Endodermal cell (in vitro differentiated cells): ENCODE results near the gene PDE10A. TPM values are rescaled to one million over a fixed set of nuclear protein-coding genes. Genes with fewer than 3 reads are reported as not detected.
A peak's percentile ranks its signal among the peaks of the same experiment; 100 is the strongest.

Experiments
- DNase-seq: peaks from one replicate; pipeline ENCODE4 v3.0.0-alpha.2; 2017
- H3K27ac ChIP-seq: 2 replicates; pipeline ENCODE4 v1.5.1; 2013; ENCODE audit warnings: mild to moderate bottlenecking, low read depth, low read length, moderate library complexity
- H3K27me3 ChIP-seq: 2 replicates; pipeline ENCODE4 v1.6.1; 2013; ENCODE audit warnings: mild to moderate bottlenecking, low read length, moderate library complexity; ENCODE audit not compliant: insufficient read depth, control insufficient read depth, poor library complexity, severe bottlenecking
- H3K36me3 ChIP-seq: 2 replicates; pipeline ENCODE4 v1.7.0; 2013; ENCODE audit warnings: mild to moderate bottlenecking, low read length, moderate library complexity; ENCODE audit not compliant: control insufficient read depth, insufficient read depth
- H3K4me1 ChIP-seq: one replicate; pipeline ENCODE4 v1.7.0; 2013; ENCODE audit warnings: low read length; ENCODE audit not compliant: control insufficient read depth, insufficient read depth
- H3K4me3 ChIP-seq: 2 replicates; pipeline ENCODE4 v1.5.1; 2013; ENCODE audit warnings: mild to moderate bottlenecking, low read length, moderate library complexity
- H3K9ac ChIP-seq: 2 replicates; pipeline ENCODE4 v1.6.1; 2013; ENCODE audit warnings: mild to moderate bottlenecking, low read length, moderate library complexity; ENCODE audit not compliant: poor library complexity, severe bottlenecking; ENCODE audit errors: extremely low read depth
- H3K9me3 ChIP-seq: 2 replicates; pipeline ENCODE4 v1.6.1; 2013; ENCODE audit warnings: mild to moderate bottlenecking, low read length, moderate library complexity; ENCODE audit not compliant: control insufficient read depth
- H3K27ac Mint-ChIP-seq: 2 replicates; pipeline ENCODE4 v1.8.0; 2020; ENCODE audit warnings: mixed read lengths
- H3K27me3 Mint-ChIP-seq: 2 replicates; pipeline ENCODE4 v1.8.0; 2021; ENCODE audit warnings: mild to moderate bottlenecking, mixed read lengths; ENCODE audit not compliant: insufficient read depth
- H3K36me3 Mint-ChIP-seq: 2 replicates; pipeline ENCODE4 v1.8.0; 2020; ENCODE audit warnings: low read depth, mixed read lengths
- H3K4me1 Mint-ChIP-seq: 2 replicates; pipeline ENCODE4 v1.8.0; 2020; ENCODE audit warnings: mixed read lengths
- H3K4me3 Mint-ChIP-seq: 2 replicates; pipeline ENCODE4 v1.8.0; 2020; ENCODE audit warnings: mild to moderate bottlenecking, moderate library complexity, mixed read lengths
- H3K9me3 Mint-ChIP-seq: 2 replicates; pipeline ENCODE4 v1.8.0; 2020; ENCODE audit warnings: mild to moderate bottlenecking, mixed read lengths
- CTCF ChIP-seq: fragments of 200-600 bp; sonication (generic); conservative IDR thresholded peaks from 2 replicates; pipeline ENCODE4 v1.5.0; 2021; ENCODE audit warnings: antibody characterized with exemption, mild to moderate bottlenecking
- WGBS, 2 experiments: methylation state at CpG; one replicate each; pipeline versions ENCODE4 v1.1.5 to v1.1.7; 2013; ENCODE audit warnings: missing lambda C conversion rate in 2 of 2, mixed read lengths in 1 of 2; ENCODE audit not compliant: insufficient coverage in 1 of 2, insufficient read length in 1 of 2; 5-methylcytosine and 5-hydroxymethylcytosine counted together
- total RNA-seq, 2 donors: library from RNA; stranded (reverse); fragmentation: NEBNext Ultra II Directional in 1 of 2; extraction: Animal tissue kit (Norgen Biotek cat#: 25700) in 1 of 2; gene quantifications; 2 replicates in 1 of 2; 3 replicates in 1 of 2; pipeline ENCODE4 v1.2.1, GENCODE V29; 2021

PDE10A gene
- total RNA-seq, 2 donors from 2014 or later, result 22.8 to 27.8 TPM

GRCh38 chr6:165663377-165663735 is 315 bp upstream of the PDE10A start:
- Histone ChIP-seq H3K36me3 (peaks cover 8% of the 10 kb centered on the region), H3K9me3 (no peaks in the 10 kb centered on the region), H3K9ac (peak overlapping the region; percentile 0), H3K4me3 (peak overlapping the region; percentile 82), H3K27ac (no peak overlapping the region), H3K27me3 (peaks cover 44% of the 10 kb centered on the region), H3K4me1 (peaks cover 19% of the 10 kb centered on the region)
- 1% methylated on average over 19 to 22 of the region's 22 CpGs for WGBS, 2 experiments
- Mint-ChIP-seq H3K27ac (peak overlapping the region; percentile 81), H3K27me3 (peaks cover 65% of the 10 kb centered on the region), H3K9me3 (no peaks in the 10 kb centered on the region), H3K4me1 (peaks cover 32% of the 10 kb centered on the region), H3K4me3 (peak overlapping the region; percentile 72), H3K36me3 (peaks cover 2% of the 10 kb centered on the region)
- TF ChIP-seq CTCF, result no peak
- peak; percentile 82 for DNase-seq

- DNase-seq, result peak; percentile 87
- H3K4me3 Mint-ChIP-seq, result peak overlapping the region; percentile 72
- Histone ChIP-seq H3K4me1 (peaks cover 26% of the 10 kb centered on the region), H3K27ac (no peak overlapping the region), H3K9ac (peak overlapping the region; percentile 75), H3K9me3 (no peaks in the 10 kb centered on the region), H3K4me3 (peak overlapping the region; percentile 83), H3K27me3 (peaks cover 44% of the 10 kb centered on the region), H3K36me3 (peaks cover 8% of the 10 kb centered on the region)
- H3K27ac Mint-ChIP-seq, result no peak overlapping the region
- peaks cover 41% of the 10 kb centered on the region for H3K4me1 Mint-ChIP-seq
- no peak for TF ChIP-seq CTCF
- no peaks in the 10 kb centered on the region for H3K9me3 Mint-ChIP-seq
- H3K27me3 Mint-ChIP-seq, result peaks cover 73% of the 10 kb centered on the region
- WGBS, 2 experiments, result 0% methylated on average over 10 to 91 of the region's 100 CpGs
- peaks cover 4% of the 10 kb centered on the region for H3K36me3 Mint-ChIP-seq
These were observed 846 bp downstream of the PDE10A start for GRCh38 chr6:165662041-165662748.

GRCh38 chr6:165661664-165662025 is 1.4 kb downstream of the PDE10A start:
- no peak for TF ChIP-seq CTCF
- Mint-ChIP-seq H3K36me3 (peaks cover 4% of the 10 kb centered on the region), H3K9me3 (no peaks in the 10 kb centered on the region), H3K27me3 (peaks cover 70% of the 10 kb centered on the region), H3K4me1 (peaks cover 41% of the 10 kb centered on the region), H3K4me3 (peak overlapping the region; percentile 72), H3K27ac (no peak overlapping the region)
- Histone ChIP-seq H3K9me3 (no peaks in the 10 kb centered on the region), H3K4me1 (peaks cover 30% of the 10 kb centered on the region), H3K27ac (no peak overlapping the region), H3K36me3 (peaks cover 8% of the 10 kb centered on the region), H3K4me3 (peak overlapping the region; percentile 83), H3K9ac (peak overlapping the region; percentile 75), H3K27me3 (peaks cover 38% of the 10 kb centered on the region)
- DNase-seq, result peak; percentile 70
- 0 to 2% methylated on average over 5 to 36 of the region's 36 CpGs for WGBS, 2 experiments
